HepG2 (cell line): ENCODE data around the gene ZNF714. TPM values are rescaled to one million over a fixed set of nuclear protein-coding genes. Genes with fewer than 3 reads are reported as not detected.

Experiments used
- BCLAF1 ChIP-seq: fragments of 450-650 bp; IDR thresholded peaks from 2 replicates; pipeline ENCODE4 v1.6.1; 2017; ENCODE audit warnings: mild to moderate bottlenecking
- ELF3 ChIP-seq: IDR thresholded peaks from 2 replicates; pipeline ENCODE4 v1.6.1; 2016; ENCODE audit warnings: missing genetic modification reagents, missing compliant biosample characterization
- ETS1 ChIP-seq: sonication (generic); formaldehyde crosslinking; IDR thresholded peaks from 2 replicates; pipeline ENCODE4 v1.4.0; 2020; ENCODE audit warnings: missing genetic modification reagents
- HNRNPK ChIP-seq: fragments of 200-400 bp; formaldehyde crosslinking; IDR thresholded peaks from 2 replicates; pipeline ENCODE4 v1.6.1; 2018; ENCODE audit warnings: low read length, low read depth, moderate library complexity, mild to moderate bottlenecking; ENCODE audit not compliant: poor library complexity, severe bottlenecking
- NR3C1 ChIP-seq: sonication (generic); formaldehyde crosslinking; IDR thresholded peaks from 2 replicates; pipeline ENCODE4 v1.4.0; 2020; ENCODE audit warnings: missing genetic modification reagents
- RNF219 ChIP-seq: sonication (generic); formaldehyde crosslinking; IDR thresholded peaks from 2 replicates; pipeline ENCODE4 v1.5.0; 2020; ENCODE audit warnings: mild to moderate bottlenecking, missing genetic modification reagents
- SYNCRIP ChIP-seq: fragments of 200-400 bp; formaldehyde crosslinking; IDR thresholded peaks from 2 replicates; pipeline ENCODE4 v1.6.1; 2018; ENCODE audit warnings: mild to moderate bottlenecking, low read depth, low read length; ENCODE audit not compliant: insufficient read depth
- TEAD3 ChIP-seq: optimal IDR thresholded peaks from 2 replicates; pipeline ENCODE3; 2016; ENCODE audit warnings: borderline replicate concordance
- THAP8 ChIP-seq: sonication (generic); formaldehyde crosslinking; IDR thresholded peaks from 2 replicates; pipeline ENCODE4 v1.5.1; 2020; ENCODE audit warnings: missing genetic modification reagents, mild to moderate bottlenecking, borderline replicate concordance
- ZBTB25 ChIP-seq: IDR thresholded peaks from 2 replicates; pipeline ENCODE4 v1.6.1; 2018; ENCODE audit warnings: missing genetic modification reagents
- ZFY ChIP-seq: sonication (generic); formaldehyde crosslinking; IDR thresholded peaks from 2 replicates; pipeline ENCODE4 v1.4.0; 2020; ENCODE audit warnings: missing genetic modification reagents
- ZMAT3 ChIP-seq: sonication (generic); formaldehyde crosslinking; conservative IDR thresholded peaks from 2 replicates; pipeline ENCODE4 v1.7.0; 2021; ENCODE audit warnings: missing genetic modification reagents
- ZNF274 ChIP-seq: sonication (generic); formaldehyde crosslinking; IDR thresholded peaks from 2 replicates; pipeline ENCODE4 v1.5.1; 2020; ENCODE audit warnings: mild to moderate bottlenecking, missing genetic modification reagents
- ZNF281 ChIP-seq: sonication (generic); formaldehyde crosslinking; IDR thresholded peaks from 2 replicates; pipeline ENCODE4 v1.4.0; 2020; ENCODE audit warnings: missing genetic modification reagents, borderline replicate concordance
- ZNF747 ChIP-seq: sonication (generic); formaldehyde crosslinking; IDR thresholded peaks from 2 replicates; pipeline ENCODE4 v1.8.1; 2023; ENCODE audit warnings: missing genetic modification reagents, mild to moderate bottlenecking, borderline replicate concordance
- ZNF772 ChIP-seq: sonication (generic); formaldehyde crosslinking; IDR thresholded peaks from 2 replicates; pipeline ENCODE4 v1.5.0; 2020; ENCODE audit warnings: mild to moderate bottlenecking, missing genetic modification reagents
- ZNF781 ChIP-seq: sonication (generic); formaldehyde crosslinking; IDR thresholded peaks from 2 replicates; pipeline ENCODE4 v1.5.1; 2020; ENCODE audit warnings: borderline replicate concordance, mild to moderate bottlenecking, missing genetic modification reagents; ENCODE audit errors: not compliant biosample characterization
- ZSCAN22 ChIP-seq: sonication (generic); formaldehyde crosslinking; IDR thresholded peaks from 2 replicates; pipeline ENCODE4 v1.4.0; 2020; ENCODE audit warnings: mild to moderate bottlenecking, missing genetic modification reagents
- polyA plus RNA-seq, 8 experiments: library from polyadenylated mRNA; depleted of rRNA in 3 of 8; stranded (reverse) in 7 of 8; unstranded in 1 of 8; fragments of >200 nt; fragmentation: Illumina TruSeq in 4 of 8; extraction: Trizol in 4 of 8; gene quantifications; 2 replicates each; pipeline versions ENCODE4 v1.2.1 to v1.2.3, GENCODE V29; 2011 to 2016; ENCODE audit warnings: low read depth in 4 of 8, missing spikeins in 1 of 8, mixed read lengths in 1 of 8; ENCODE audit not compliant: insufficient read depth in 1 of 8
- total RNA-seq, 5 experiments: library from RNA; depleted of rRNA; stranded (reverse); fragments of >200 nt; fragmentation: Illumina TruSeq; extraction: Trizol; gene quantifications; 2 replicates each; pipeline ENCODE4 v1.2.3, GENCODE V29; 2016; ENCODE audit warnings: low read depth in 1 of 5

Gene ZNF714
- total and polyA plus RNA-seq, 2 of the 13 experiments (the other 11 are each of a cell fraction or from before 2014, with no cell fraction given): 6.7 to 27.8 TPM

GRCh38 chr19:21141787-21142464 lies 59.9 kb downstream of the ZNF714 start, which contains the start of gene ZNF431 (continued):
- TF ChIP-seq TEAD3 (CRISPR knock-in tag) (no peak), RNF219 (no peak), ZNF274 (peak; percentile 84; the same call in 1 of the 2 replicates), ZNF772 (CRISPR knock-in tag) (peak; percentile 50; the same call in 1 of the 2 replicates), ZNF281 (CRISPR knock-in tag) (no peak), ZBTB25 (no peak), ZSCAN22 (no peak), THAP8 (no peak), ZFY (CRISPR knock-in tag) (peak; percentile 96), SYNCRIP (no peak), ZMAT3 (no peak; the same call in 1 of the 2 replicates), ZNF781 (CRISPR knock-in tag) (no peak), NR3C1 (CRISPR knock-in tag) (no peak), HNRNPK (no peak), ETS1 (no peak), ELF3 (CRISPR knock-in tag) (no peak), BCLAF1 (no peak), ZNF747 (CRISPR knock-in tag) (peak; percentile 38; the same call in 1 of the 2 replicates)
